K562 (cell line): ENCODE data around the gene MERTK. TPM values are rescaled to one million over a fixed set of nuclear protein-coding genes. Genes with fewer than 3 reads are reported as not detected.
A peak's percentile ranks its signal among the peaks of the same experiment; 100 is the strongest.

Source experiments
- CBX3 ChIP-seq, 2 experiments: IDR thresholded peaks; 1 replicate in 1 of 2; 2 replicates in 1 of 2; pipeline ENCODE4 v1.6.1; 2012; ENCODE audit warnings: inconsistent platforms in 2 of 2, low read length in 2 of 2, borderline replicate concordance in 1 of 2, control low read depth in 1 of 2
- CCNT2 ChIP-seq: IDR thresholded peaks from 2 replicates; pipeline ENCODE4 v1.6.1; 2011; ENCODE audit warnings: borderline replicate concordance, low read depth, mild to moderate bottlenecking, moderate library complexity, mixed read lengths, low read length; ENCODE audit not compliant: insufficient read length; ENCODE audit errors: extremely low read depth
- COPS2 ChIP-seq: fragments of 450-650 bp; conservative IDR thresholded peaks from 2 replicates; pipeline ENCODE4 v1.6.1; 2016; ENCODE audit warnings: mild to moderate bottlenecking, moderate library complexity
- HDAC3 ChIP-seq: fragments of 450-650 bp; IDR thresholded peaks from 2 replicates; pipeline ENCODE4 v1.6.1; 2018; ENCODE audit warnings: borderline replicate concordance, mild to moderate bottlenecking, moderate library complexity; ENCODE audit not compliant: partially characterized antibody
- HDGF ChIP-seq: fragments of 450-650 bp; IDR thresholded peaks from 2 replicates; pipeline ENCODE4 v1.6.1; 2016
- HNRNPUL1 ChIP-seq: fragments of 200-400 bp; formaldehyde crosslinking; IDR thresholded peaks from 2 replicates; pipeline ENCODE4 v1.6.1; 2017; ENCODE audit warnings: low read length
- NR4A1 ChIP-seq, 2 experiments: fragments of 250-450 bp in 1 of 2; fragments of 450-650 bp in 1 of 2; sonication (Bioruptor Pico) in 1 of 2; IDR thresholded peaks; 2 replicates each; pipeline versions ENCODE4 v1.4.0 to v1.6.1; 2016 to 2020; ENCODE audit warnings: mild to moderate bottlenecking in 2 of 2, missing compliant biosample characterization in 1 of 2, missing genetic modification characterization in 1 of 2, moderate library complexity in 1 of 2
- NRF1 ChIP-seq, 2 experiments: fragments of 450-650 bp; IDR thresholded peaks in 1 of 2; conservative IDR thresholded peaks in 1 of 2; 2 replicates each; pipeline ENCODE4 v1.6.1; 2014; ENCODE audit warnings: mild to moderate bottlenecking in 2 of 2
- PATZ1 ChIP-seq: fragments of 250-450 bp; sonication (Bioruptor Pico); IDR thresholded peaks from 2 replicates; pipeline ENCODE4 v1.5.0; 2020; ENCODE audit warnings: mild to moderate bottlenecking, borderline replicate concordance
- PHF20 ChIP-seq: fragments of 450-650 bp; IDR thresholded peaks from 2 replicates; pipeline ENCODE4 v1.6.1; 2018; ENCODE audit not compliant: partially characterized antibody
- POLR2AphosphoS5 ChIP-seq: IDR thresholded peaks from 2 replicates; pipeline ENCODE4 v1.6.1; 2011; ENCODE audit warnings: mild to moderate bottlenecking, low read depth, low read length, moderate library complexity; ENCODE audit not compliant: control insufficient read depth, insufficient read depth
- POLR2G ChIP-seq: fragments of 200-400 bp; formaldehyde crosslinking; IDR thresholded peaks from 2 replicates; pipeline ENCODE4 v1.6.1; 2017; ENCODE audit warnings: low read depth, mild to moderate bottlenecking, antibody characterized with exemption, low read length, moderate library complexity
- PRMT5 ChIP-seq: sonication (generic); formaldehyde crosslinking; IDR thresholded peaks from 2 replicates; pipeline ENCODE4 v1.5.0; 2020; ENCODE audit warnings: missing genetic modification reagents
- RAD51 ChIP-seq: fragments of 450-650 bp; IDR thresholded peaks from 2 replicates; pipeline ENCODE4 v1.7.1; 2016; ENCODE audit warnings: low read depth, mild to moderate bottlenecking, borderline replicate concordance
- RUNX1 ChIP-seq: sonication (generic); IDR thresholded peaks from 2 replicates; pipeline ENCODE4 v1.6.1; 2016; ENCODE audit warnings: antibody characterized with exemption, low read depth
- SLC30A9 ChIP-seq: fragments of 250-450 bp; sonication (Bioruptor Pico); IDR thresholded peaks from 2 replicates; pipeline ENCODE4 v1.8.0; 2022; ENCODE audit warnings: mild to moderate bottlenecking, moderate library complexity
- ZEB2 ChIP-seq: fragments of 450-650 bp; IDR thresholded peaks from 2 replicates; pipeline ENCODE4 v1.6.1; 2016
- ZMIZ1 ChIP-seq, 2 experiments: fragments of 150-350 bp in 1 of 2; IDR thresholded peaks; 2 replicates each; pipeline ENCODE4 v1.6.1; 2012 to 2016; ENCODE audit warnings: low read depth in 2 of 2, low read length in 2 of 2, mild to moderate bottlenecking in 1 of 2, moderate library complexity in 1 of 2
- ZNF12 ChIP-seq: sonication (generic); formaldehyde crosslinking; IDR thresholded peaks from 2 replicates; pipeline ENCODE4 v1.4.0; 2020; ENCODE audit warnings: mild to moderate bottlenecking, missing genetic modification reagents
- ZNF280B ChIP-seq: fragments of 250-450 bp; sonication (Bioruptor Pico); IDR thresholded peaks from 2 replicates; pipeline ENCODE4 v1.5.1; 2021; ENCODE audit warnings: mild to moderate bottlenecking
- ZNF316 ChIP-seq: fragments of 450-650 bp; IDR thresholded peaks from 2 replicates; pipeline ENCODE4 v1.6.1; 2016
- polyA plus RNA-seq, 8 experiments: library from polyadenylated mRNA; depleted of rRNA in 4 of 8; stranded (reverse) in 5 of 8; unstranded in 3 of 8; fragments of >200 nt; fragmentation: Nextera tagmentation in 2 of 8; fragmentation: Illumina TruSeq in 1 of 8; extraction: Ambion mirVana in 2 of 8; extraction: Trizol in 1 of 8; gene quantifications; 2 replicates each; pipeline versions ENCODE4 v1.2.1 to v1.2.3, GENCODE V29; 2011 to 2014; ENCODE audit warnings: inconsistent platforms in 1 of 8, missing spikeins in 1 of 8
- total RNA-seq, 7 experiments: library from RNA; depleted of rRNA in 6 of 7; stranded (reverse); fragments of >200 nt in 6 of 7; fragmentation: Illumina TruSeq in 2 of 7; extraction: Trizol in 2 of 7; gene quantifications; 2 replicates each; pipeline versions ENCODE4 v1.2.1 to v1.2.3, GENCODE V29; 2011 to 2021; ENCODE audit warnings: low replicate concordance in 1 of 7

The MERTK gene
- total and polyA plus RNA-seq, 9 of the 15 experiments (the other 6 are each of a cell fraction or from before 2014, with no cell fraction given) = 0.23 to 1.6 (median 0.74) TPM

GRCh38 chr2:112055730-112056625, 157.6 kb downstream of the MERTK start (continued):
- TF ChIP-seq PATZ1 (CRISPR knock-in tag) = no peak
- peak; percentile 41; the same call in 1 of the 2 replicates for TF ChIP-seq POLR2G
- TF ChIP-seq POLR2AphosphoS5 = no peak; the same call in 1 of the 2 replicates
- no peak for TF ChIP-seq ZNF280B
- TF ChIP-seq PHF20 = no peak
- no peak for TF ChIP-seq CBX3 (IDR thresholded peaks at IDR 0.05; ENCODE audit: borderline replicate concordance in 1 of 2, low read length in 2 of 2)
- TF ChIP-seq NR4A1 (CRISPR knock-in tag; IDR thresholded peaks at IDR 0.05) = no peak
- no peak for TF ChIP-seq NR4A1 (tag; IDR thresholded peaks at IDR 0.05)
- peak in 1 of 2 experiments; percentile 4; a peak in 1 of 4 replicates for TF ChIP-seq NRF1 (conservative IDR thresholded peaks at IDR 0.05 in 1 of 2, IDR thresholded peaks at IDR 0.05 in 1 of 2)
- TF ChIP-seq ZNF12 (CRISPR knock-in tag) = no peak
- TF ChIP-seq HDAC3 = peak; percentile 19
- no peak for TF ChIP-seq HDGF
- no peak for TF ChIP-seq HNRNPUL1
- TF ChIP-seq CCNT2 = peak; percentile 27
- TF ChIP-seq SLC30A9 = 0 out of 2 replicates have a peak, but pooled peaks have one; percentile 23
- no peak for TF ChIP-seq PRMT5 (CRISPR knock-in tag)
- TF ChIP-seq RAD51 = no peak
- TF ChIP-seq COPS2 = no peak
- TF ChIP-seq ZEB2 = peak; percentile 53; the same call in 1 of the 2 replicates
- TF ChIP-seq ZNF316 = no peak
- no peak for TF ChIP-seq ZMIZ1 (IDR thresholded peaks at IDR 0.05; ENCODE audit: low read depth in 2 of 2, low read length in 2 of 2)
- TF ChIP-seq RUNX1 = no peak
